Fibroblast of skin of right quadriceps (primary cell): Measurements from ENCODE around the gene SLC37A1.

Source experiments
- DNase-seq: peaks from one replicate; pipeline ENCODE4 v3.0.0-alpha.2; 2013

Gene SLC37A1

GRCh38 chr21:42580793-42581321, 67.2 kb downstream of the SLC37A1 start:
- no peak for DNase-seq

- DNase-seq: no peak
These were observed 67.8 kb downstream of the SLC37A1 start for GRCh38 chr21:42581336-42581992.

- DNase-seq: no peak
These were observed 68.5 kb downstream of the SLC37A1 start for GRCh38 chr21:42581993-42582786.

- no peak for DNase-seq
These were observed 69.3 kb downstream of the SLC37A1 start for GRCh38 chr21:42582787-42583476.

GRCh38 chr21:42583477-42584295, 70.0 kb downstream of the SLC37A1 start:
- DNase-seq: no peak

GRCh38 chr21:42584296-42584641, 70.6 kb downstream of the SLC37A1 start:
- no peak for DNase-seq

GRCh38 chr21:42585881-42586280, 72.2 kb downstream of the SLC37A1 start:
- DNase-seq: no peak

GRCh38 chr21:42586406-42586805, 72.8 kb downstream of the SLC37A1 start:
- no peak for DNase-seq

- DNase-seq: no peak
These were observed 73.4 kb downstream of the SLC37A1 start for GRCh38 chr21:42587036-42587435.

- DNase-seq: no peak
These were observed 76.9 kb downstream of the SLC37A1 start for GRCh38 chr21:42590431-42591131.

GRCh38 chr21:42591170-42591869, 77.7 kb downstream of the SLC37A1 start:
- no peak for DNase-seq

- DNase-seq: no peak
These were observed 78.6 kb downstream of the SLC37A1 start for GRCh38 chr21:42592156-42592820.

- peak; percentile 31 for DNase-seq
These were observed 79.6 kb downstream of the SLC37A1 start for GRCh38 chr21:42593007-42593814.

GRCh38 chr21:42594616-42595282, 81.1 kb downstream of the SLC37A1 start:
- DNase-seq: no peak

GRCh38 chr21:42595283-42596187, 81.9 kb downstream of the SLC37A1 start:
- DNase-seq: no peak

- DNase-seq: no peak
These were observed 83.0 kb downstream of the SLC37A1 start for GRCh38 chr21:42596657-42597056.

- DNase-seq: no peak
These were observed 84.0 kb downstream of the SLC37A1 start for GRCh38 chr21:42597487-42598158.
